IPS-20b (cell line): Measurements from ENCODE around the gene TEKTIP1.
"Not testable (repeated sequence)": the region's sequence is repeated elsewhere in the genome, so short reads cannot be mapped to it uniquely, and the experiment has no call there.

Source experiments
- H3K27ac ChIP-seq: one replicate; pipeline ENCODE4 v1.5.1; 2013; ENCODE audit warnings: low read length
- H3K27me3 ChIP-seq: 2 replicates; pipeline ENCODE4 v1.6.1; 2013; ENCODE audit warnings: mild to moderate bottlenecking, low read length, inconsistent platforms; ENCODE audit not compliant: insufficient read depth
- H3K36me3 ChIP-seq: 2 replicates; pipeline ENCODE4 v1.6.1; 2013; ENCODE audit warnings: low read depth, mild to moderate bottlenecking, inconsistent platforms, low read length, moderate library complexity; ENCODE audit not compliant: insufficient read depth
- H3K4me1 ChIP-seq: 2 replicates; pipeline ENCODE4 v1.6.1; 2013; ENCODE audit warnings: mild to moderate bottlenecking, control low read depth, inconsistent platforms, low read length, moderate library complexity; ENCODE audit not compliant: insufficient read depth
- H3K4me3 ChIP-seq: 2 replicates; pipeline ENCODE4 v1.5.1; 2013; ENCODE audit warnings: mild to moderate bottlenecking, low read length, inconsistent platforms
- H3K9ac ChIP-seq: 2 replicates; pipeline ENCODE4 v1.6.1; 2013; ENCODE audit warnings: low read depth, mild to moderate bottlenecking, inconsistent platforms, low read length, moderate library complexity
- H3K9me3 ChIP-seq: 2 replicates; pipeline ENCODE4 v1.6.1; 2013; ENCODE audit warnings: mild to moderate bottlenecking, low read depth, low read length, inconsistent platforms; ENCODE audit not compliant: insufficient read depth

TEKTIP1 gene

GRCh38 chr19:3576696-3577443, 37.9 kb downstream of the TEKTIP1 start:
- Histone ChIP-seq H3K36me3 (no peaks in the 10 kb centered on the region), H3K9ac (peak overlapping the region; percentile 74; the same call in 1 of the 2 replicates), H3K27me3 (no peaks in the 10 kb centered on the region), H3K4me3 (peak overlapping the region; percentile 70), H3K4me1 (peaks cover 9% of the 10 kb centered on the region; the same call in 1 of the 2 replicates), H3K9me3 (no peaks in the 10 kb centered on the region), H3K27ac (no peak overlapping the region)

GRCh38 chr19:3577723-3578344, 38.9 kb downstream of the TEKTIP1 start:
- H3K9me3 ChIP-seq, result no peaks in the 10 kb centered on the region
- H3K4me1 ChIP-seq, result peaks cover 5% of the 10 kb centered on the region; the same call in 1 of the 2 replicates
- H3K9ac ChIP-seq, result no peak overlapping the region
- peak overlapping the region; percentile 11; the same call in 1 of the 2 replicates for H3K4me3 ChIP-seq
- no peaks in the 10 kb centered on the region for H3K27me3 ChIP-seq
- H3K27ac ChIP-seq, result no peak overlapping the region
- H3K36me3 ChIP-seq, result no peaks in the 10 kb centered on the region

GRCh38 chr19:3578390-3578789, 39.4 kb downstream of the TEKTIP1 start:
- Histone ChIP-seq H3K9ac (no peak overlapping the region), H3K27ac (no peak overlapping the region), H3K4me3 (peak overlapping the region; percentile 11; the same call in 1 of the 2 replicates), H3K9me3 (no peaks in the 10 kb centered on the region), H3K36me3 (no peaks in the 10 kb centered on the region), H3K4me1 (peaks cover 5% of the 10 kb centered on the region; the same call in 1 of the 2 replicates), H3K27me3 (peaks cover 3% of the 10 kb centered on the region)

GRCh38 chr19:3580156-3580934, 41.4 kb downstream of the TEKTIP1 start:
- Histone ChIP-seq H3K27ac (no peak overlapping the region), H3K9me3 (no peaks in the 10 kb centered on the region), H3K4me3 (no peak overlapping the region), H3K27me3 (peaks cover 22% of the 10 kb centered on the region), H3K36me3 (no peaks in the 10 kb centered on the region), H3K4me1 (peaks cover 5% of the 10 kb centered on the region; the same call in 1 of the 2 replicates), H3K9ac (no peak overlapping the region)

GRCh38 chr19:3581792-3582191, 42.8 kb downstream of the TEKTIP1 start:
- not testable (repeated sequence) for H3K9me3 ChIP-seq, H3K27ac ChIP-seq, H3K9ac ChIP-seq, H3K4me1 ChIP-seq, H3K36me3 ChIP-seq, H3K4me3 ChIP-seq
- peaks cover 37% of the 10 kb centered on the region for H3K27me3 ChIP-seq

GRCh38 chr19:3584036-3584802, 45.2 kb downstream of the TEKTIP1 start:
- H3K4me3 ChIP-seq, H3K27ac ChIP-seq, H3K36me3 ChIP-seq, H3K9ac ChIP-seq, H3K9me3 ChIP-seq, H3K4me1 ChIP-seq: not testable (repeated sequence)
- H3K27me3 ChIP-seq, result peaks cover 44% of the 10 kb centered on the region

- H3K36me3 ChIP-seq, result no peaks in the 10 kb centered on the region
- H3K9ac ChIP-seq, result no peak within 1 kb of the TSS
- H3K4me1 ChIP-seq, result no peaks in the 10 kb centered on the region
- H3K27me3 ChIP-seq, result peaks cover 44% of the 10 kb centered on the region
- H3K4me3 ChIP-seq, result peak within 1 kb of the TSS; percentile 55
- no peak within 1 kb of the TSS for H3K27ac ChIP-seq
- H3K9me3 ChIP-seq, result peaks cover 4% of the 10 kb centered on the region; the same call in 1 of the 2 replicates
Measured at GRCh38 chr19:3585301-3586126, 46.5 kb downstream of the TEKTIP1 start, which contains the start of gene GIPC3. GIPC3 (plus strand) TSS chr19:3585478; CDS start chr19:3585598, 120 bp downstream.

GRCh38 chr19:3586127-3586626, 47.2 kb downstream of the TEKTIP1 start:
- H3K27me3 ChIP-seq, result peaks cover 44% of the 10 kb centered on the region
- H3K27ac ChIP-seq, result no peak overlapping the region
- peak overlapping the region; percentile 55; the same call in 1 of the 2 replicates for H3K4me3 ChIP-seq
- H3K9me3 ChIP-seq, result peaks cover 10% of the 10 kb centered on the region; the same call in 1 of the 2 replicates
- H3K9ac ChIP-seq, result no peak overlapping the region
- no peaks in the 10 kb centered on the region for H3K36me3 ChIP-seq
- H3K4me1 ChIP-seq, result no peaks in the 10 kb centered on the region

- Histone ChIP-seq H3K9me3 (peaks cover 17% of the 10 kb centered on the region; the same call in 1 of the 2 replicates), H3K27me3 (peaks cover 50% of the 10 kb centered on the region), H3K4me3 (no peak overlapping the region), H3K36me3 (no peaks in the 10 kb centered on the region), H3K27ac (no peak overlapping the region), H3K9ac (no peak overlapping the region), H3K4me1 (no peaks in the 10 kb centered on the region)
Measured at GRCh38 chr19:3586707-3587346, 47.9 kb downstream of the TEKTIP1 start.

GRCh38 chr19:3589439-3589838, 50.5 kb downstream of the TEKTIP1 start:
- H3K9me3 ChIP-seq, result peaks cover 19% of the 10 kb centered on the region; the same call in 1 of the 2 replicates
- H3K36me3 ChIP-seq, result no peaks in the 10 kb centered on the region
- H3K27me3 ChIP-seq, result peaks cover 55% of the 10 kb centered on the region
- no peaks in the 10 kb centered on the region for H3K4me1 ChIP-seq
- no peak overlapping the region for H3K4me3 ChIP-seq
- H3K27ac ChIP-seq, result no peak overlapping the region
- no peak overlapping the region for H3K9ac ChIP-seq
